SK-N-SH (cell line): Measurements from ENCODE around the gene PLPP6.

Experiments
- FOXJ3 ChIP-seq: sonication (generic); formaldehyde crosslinking; IDR thresholded peaks from 2 replicates; pipeline ENCODE4 v1.5.1; 2020; ENCODE audit warnings: mild to moderate bottlenecking, missing genetic modification reagents
- USF2 ChIP-seq: fragments of 150-350 bp; IDR thresholded peaks from 2 replicates; pipeline ENCODE4 v1.6.1; 2017; ENCODE audit warnings: antibody characterized with exemption, low read length, low read depth, borderline replicate concordance

GRCh38 chr9:4714266-4715016 is 52.3 kb downstream of the PLPP6 start:
- TF ChIP-seq USF2 (no peak), FOXJ3 (CRISPR knock-in tag) (no peak)
